NCI-H1436 (cell line): Measurements from ENCODE around the gene CAMK2B.
A peak's percentile ranks its signal among the peaks of the same experiment; 100 is the strongest.

ENCODE experiments used
- DNase-seq: peaks from one replicate; lab custom pipeline; 2025; lab: John Stamatoyannopoulos, UW

The CAMK2B gene

GRCh38 chr7:44273681-44274622 is 51.4 kb downstream of the CAMK2B start:
- DNase-seq, result no peak

- no peak for DNase-seq
Observed at GRCh38 chr7:44272981-44273380, 52.4 kb downstream of the CAMK2B start.

GRCh38 chr7:44272456-44272855 is 52.9 kb downstream of the CAMK2B start:
- no peak for DNase-seq

GRCh38 chr7:44269943-44270493 is 55.4 kb downstream of the CAMK2B start:
- DNase-seq, result no peak

GRCh38 chr7:44269417-44269816 is 56.0 kb downstream of the CAMK2B start:
- DNase-seq, result no peak

GRCh38 chr7:44268671-44269070 is 56.7 kb downstream of the CAMK2B start:
- DNase-seq, result no peak

- DNase-seq, result no peak
Observed at GRCh38 chr7:44267719-44268421, 57.5 kb downstream of the CAMK2B start.

GRCh38 chr7:44267178-44267577 is 58.2 kb downstream of the CAMK2B start:
- no peak for DNase-seq

GRCh38 chr7:44266526-44266925 is 58.9 kb downstream of the CAMK2B start:
- DNase-seq, result no peak

- no peak for DNase-seq
Observed at GRCh38 chr7:44265728-44266127, 59.7 kb downstream of the CAMK2B start.

- peak; percentile 59 for DNase-seq
Observed at GRCh38 chr7:44264221-44264931, 61.0 kb downstream of the CAMK2B start.

- no peak for DNase-seq
Observed at GRCh38 chr7:44263326-44264082, 61.9 kb downstream of the CAMK2B start.

GRCh38 chr7:44262031-44262430 is 63.4 kb downstream of the CAMK2B start:
- DNase-seq, result no peak

GRCh38 chr7:44261240-44261639 is 64.2 kb downstream of the CAMK2B start:
- no peak for DNase-seq

- DNase-seq, result no peak
Observed at GRCh38 chr7:44259547-44260457, 65.6 kb downstream of the CAMK2B start.

- no peak for DNase-seq
Observed at GRCh38 chr7:44258865-44259546, 66.4 kb downstream of the CAMK2B start.

- DNase-seq, result no peak
Observed at GRCh38 chr7:44258423-44258760, 67.0 kb downstream of the CAMK2B start.

GRCh38 chr7:44257618-44258422 is 67.6 kb downstream of the CAMK2B start:
- DNase-seq, result no peak

GRCh38 chr7:44257213-44257612 is 68.2 kb downstream of the CAMK2B start:
- DNase-seq, result no peak
